ENCODE data around the gene CST1.

CST1 gene

DNA sequence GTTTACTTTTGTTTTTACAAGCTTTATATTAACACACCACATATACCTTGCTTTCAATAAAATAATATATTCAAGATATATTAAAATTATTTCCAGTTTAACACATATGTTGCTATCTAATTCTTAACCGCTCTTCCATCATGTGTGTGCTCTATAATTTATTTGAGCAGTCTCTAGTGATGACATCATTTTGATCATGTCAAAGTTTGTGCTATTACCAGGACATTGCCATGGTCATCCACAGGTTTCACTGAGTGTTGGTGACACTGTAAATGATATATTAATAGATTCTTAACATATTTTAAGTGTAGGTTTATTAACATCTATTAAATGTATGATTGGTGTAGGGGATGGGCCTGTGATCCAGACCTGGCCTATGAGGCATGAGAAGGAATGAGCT lies 44.8 kb downstream of the CST1 start:
- no peak for DNase-seq (ENCODE audit: low read depth in 2 of 2)

GRCh38 chr20:23702021-23702420 lies 48.7 kb downstream of the CST1 start:
- DNase-seq (ENCODE audit: low read depth in 2 of 2): no peak

GRCh38 chr20:23700931-23701330 lies 49.8 kb downstream of the CST1 start:
- DNase-seq (ENCODE audit: low read depth in 2 of 2): no peak

GRCh38 chr20:23697947-23698346 lies 52.8 kb downstream of the CST1 start:
- no peak for DNase-seq (ENCODE audit: low read depth in 2 of 2)

All from activated CD4-positive, alpha-beta T cell treated with anti-CD3 and anti-CD28 coated beads for 24 hours (primary cell).